GM12878 (cell line): ENCODE measurements around the gene ZNF527. TPM values are rescaled to one million over a fixed set of nuclear protein-coding genes. Genes with fewer than 3 reads are reported as not detected.

Experiments
- ATAC-seq: fragments of 200-7000 bp; cut with Tn5 transposase; 3 replicates; pipeline ENCODE4 v1.9.1; 2020; ENCODE audit warnings: mild to moderate bottlenecking, moderate library complexity
- BruUV-seq: library from RNA; stranded (reverse); fragments of 400-500 nt; replicated peaks from 2 replicates; lab custom pipeline; 2021; lab: Mats Ljungman, UMichigan
- CTCF ChIA-PET: fragments of 300-600 bp; sonication (Branson Sonifier 250); formaldehyde crosslinking; extraction: SDS; loops from one replicate; lab custom pipeline; 2021; ENCODE audit warnings: inconsistent platforms; lab: Yijun Ruan, JAX
- POLR2A ChIA-PET: fragments of 350-600 bp; formaldehyde crosslinking; extraction: SDS; loops from one replicate; lab custom pipeline; 2021; ENCODE audit warnings: inconsistent platforms; lab: Charles Lee
- RAD21 ChIA-PET: fragments of 300-600 bp; sonication (Branson Sonifier 250); formaldehyde crosslinking; loops from one replicate; lab custom pipeline; 2023; ENCODE audit warnings: antibody characterized with exemption; ENCODE audit not compliant: unreplicated experiment; lab: Charles Lee
- SMC1A ChIA-PET: fragments of 300-600 bp; sonication (Branson Sonifier 250); formaldehyde crosslinking; loops from one replicate; lab custom pipeline; 2023; ENCODE audit not compliant: unreplicated experiment, uncharacterized antibody; lab: Charles Lee
- DNase-seq: peaks from one replicate; pipeline ENCODE4 v3.0.0-alpha.2; 2011; ENCODE audit warnings: low read depth, low spot score
- FAIRE-seq: peaks from 3 replicates; lab custom pipeline; 2011; peaks lifted over from hg19 to GRCh38; lab: Jason Lieb, UNC
- H2AFZ ChIP-seq: 2 replicates; pipeline ENCODE4 v1.6.0; 2011; ENCODE audit warnings: low read depth, low read length, control low read depth; ENCODE audit not compliant: control insufficient read depth
- H3K27ac ChIP-seq: 2 replicates; pipeline ENCODE4 v1.5.1; 2011; ENCODE audit warnings: control low read depth; ENCODE audit not compliant: control insufficient read depth, insufficient read depth
- H3K27me3 ChIP-seq, 2 experiments: replicated peaks in 1 of 2; 2 replicates each; pipeline versions ENCODE4 v1.6.0 to v1.6.1; 2011; ENCODE audit warnings: low read length in 1 of 2; ENCODE audit not compliant: control insufficient read depth in 2 of 2, insufficient read depth in 2 of 2
- H3K36me3 ChIP-seq, 2 experiments: 2 replicates each; pipeline ENCODE4 v1.5.1; 2011; ENCODE audit warnings: low read length in 1 of 2; ENCODE audit not compliant: control insufficient read depth in 2 of 2, insufficient read depth in 2 of 2
- H3K4me1 ChIP-seq: 2 replicates; pipeline ENCODE4 v1.6.1; 2011; ENCODE audit warnings: mild to moderate bottlenecking, low read length, moderate library complexity, mixed read lengths; ENCODE audit not compliant: control insufficient read depth, insufficient read depth
- H3K4me2 ChIP-seq: 2 replicates; pipeline ENCODE4 v1.6.0; 2011; ENCODE audit warnings: control low read depth; ENCODE audit not compliant: control insufficient read depth, insufficient read depth
- H3K4me3 ChIP-seq: fragments of 200-600 bp; sonication (generic); 2 replicates; pipeline ENCODE4 v1.5.1; 2016
- H3K79me2 ChIP-seq: 2 replicates; pipeline ENCODE4 v1.6.0; 2011; ENCODE audit warnings: low read length; ENCODE audit not compliant: control insufficient read depth, insufficient read depth
- H3K9ac ChIP-seq: 2 replicates; pipeline ENCODE4 v1.8.0; 2011; ENCODE audit warnings: low read length, control low read depth, mixed read lengths; ENCODE audit not compliant: control insufficient read depth, insufficient read depth
- H3K9me3 ChIP-seq: replicated peaks from 3 replicates; pipeline ENCODE4 v1.5.1; 2011; ENCODE audit warnings: mild to moderate bottlenecking, low read length; ENCODE audit not compliant: control insufficient read depth, insufficient read depth
- H4K20me1 ChIP-seq: 2 replicates; pipeline ENCODE4 v1.6.0; 2011; ENCODE audit not compliant: control insufficient read depth, insufficient read depth
- ATF7 ChIP-seq: fragments of 450-650 bp; IDR thresholded peaks from 2 replicates; pipeline ENCODE4 v1.6.1; 2016; ENCODE audit warnings: low read depth, mild to moderate bottlenecking
- BCLAF1 ChIP-seq: fragments of 450-650 bp; IDR thresholded peaks from 2 replicates; pipeline ENCODE4 v1.6.1; 2017; ENCODE audit warnings: antibody characterized with exemption, mild to moderate bottlenecking, moderate library complexity
- NFXL1 ChIP-seq: fragments of 450-650 bp; IDR thresholded peaks from 2 replicates; pipeline ENCODE4 v1.6.1; 2017; ENCODE audit warnings: antibody characterized with exemption, mild to moderate bottlenecking, borderline replicate concordance
- RBBP5 ChIP-seq: fragments of 200-600 bp; sonication (generic); conservative IDR thresholded peaks from 2 replicates; pipeline ENCODE4 v1.6.1; 2016
- RCOR1 ChIP-seq: conservative IDR thresholded peaks from 2 replicates; pipeline ENCODE4 v1.6.1; 2012; ENCODE audit warnings: low read depth, low read length, improper control_type of control experiment
- YBX1 ChIP-seq: fragments of 450-650 bp; IDR thresholded peaks from 2 replicates; pipeline ENCODE4 v1.6.1; 2016; ENCODE audit warnings: antibody characterized with exemption
- ZBTB4 ChIP-seq: fragments of 450-650 bp; formaldehyde crosslinking; IDR thresholded peaks from 2 replicates; pipeline ENCODE4 v1.4.0; 2022; ENCODE audit warnings: mild to moderate bottlenecking, moderate library complexity
- ZBTB40 ChIP-seq: fragments of 450-650 bp; IDR thresholded peaks from 2 replicates; pipeline ENCODE4 v1.6.1; 2016; ENCODE audit warnings: mild to moderate bottlenecking, moderate library complexity, borderline replicate concordance
- WGBS: methylation state at CpG from one replicate; pipeline ENCODE4 v1.1.6; 2016; ENCODE audit warnings: low lambda C conversion rate; ENCODE audit not compliant: insufficient replicate concordance, insufficient coverage; ENCODE audit errors: missing lambda C conversion rate; 5-methylcytosine and 5-hydroxymethylcytosine counted together
- in situ Hi-C: fragments of 300-500 bp; cut with MboI; formaldehyde crosslinking; loops from 9 replicates; pipeline ENCODE4 v1.14.3; 2018; ENCODE audit warnings: mixed read lengths
- intact Hi-C: fragments of 100-400 bp; cut with micrococcal nuclease; formaldehyde crosslinking; loops from one replicate; pipeline ENCODE4 v1.14.2; 2022; ENCODE audit not compliant: unreplicated experiment
- polyA plus RNA-seq, 11 experiments: library from polyadenylated mRNA; depleted of rRNA in 4 of 11; unstranded in 6 of 11; stranded (reverse) in 5 of 11; fragments of >200 nt; fragmentation: Nextera tagmentation in 4 of 11; fragmentation: Illumina TruSeq in 1 of 11; extraction: Ambion mirVana in 4 of 11; extraction: Trizol in 1 of 11; gene quantifications; 1 replicate in 1 of 11; 2 replicates in 10 of 11; pipeline versions ENCODE4 v1.2.1 to v1.2.3, GENCODE V29; 2011 to 2016; ENCODE audit warnings: inconsistent platforms in 2 of 11, missing spikeins in 2 of 11, low read depth in 1 of 11
- total RNA-seq, 4 experiments: library from RNA; depleted of rRNA in 3 of 4; stranded (reverse); fragments of >200 nt in 3 of 4; fragmentation: Illumina TruSeq in 1 of 4; extraction: Trizol in 1 of 4; gene quantifications; 2 replicates each; pipeline versions ENCODE4 v1.2.1 to v1.2.3, GENCODE V29; 2013 to 2021

The ZNF527 gene
- total and polyA plus RNA-seq, 10 of the 15 experiments (the other 5 are each of a cell fraction or from before 2014, with no cell fraction given), result 2.0 to 5.6 (median 3.6) TPM

- Histone ChIP-seq H4K20me1 (no peaks in the 10 kb centered on the region), H3K9ac (no peak overlapping the region), H3K9me3 (peaks cover 3% of the 10 kb centered on the region; the same call in 1 of the 3 replicates), H3K27ac (no peak overlapping the region), H3K4me3 (no peak overlapping the region), H2AFZ (no peak overlapping the region), H3K36me3 (peaks cover 2 to 14% of the 10 kb centered on the region in 2 experiments), H3K4me1 (no peaks in the 10 kb centered on the region), H3K79me2 (no peaks in the 10 kb centered on the region), H3K27me3 (no peaks in the 10 kb centered on the region), H3K4me2 (no peak overlapping the region)
- intact Hi-C loops (no loop called here), in situ Hi-C loops (no loop called here)
- ATAC-seq, result no peak
- ChIA-PET SMC1A (no interaction called here), CTCF (interaction anchor here (0.5 kb wide), 1 partner anchor 1201 kb away, joined by 3 read pairs; no protein-coding TSS in a partner anchor), POLR2A (no interaction called here), RAD21 (no interaction called here)
- TF ChIP-seq RCOR1, result no peak
- no peak for TF ChIP-seq RBBP5
- TF ChIP-seq ZBTB4 (CRISPR knock-in tag), result no peak
- TF ChIP-seq ZBTB40, result no peak
- TF ChIP-seq YBX1, result no peak
- TF ChIP-seq ATF7, result no peak
- no peak for TF ChIP-seq BCLAF1
- no peak for TF ChIP-seq NFXL1
- BruUV-seq, result no TSS peak
- no peak for DNase-seq
- FAIRE-seq, result no peak
- 75% methylated on average over 6 of the region's 6 CpGs for WGBS
These were observed 24.8 kb upstream of the ZNF527 start for GRCh38 chr19:37346091-37346490.
